ENCODE measurements around the gene NPSR1. TPM values are rescaled to one million over a fixed set of nuclear protein-coding genes. Genes with fewer than 3 reads are reported as not detected.

NPSR1 gene
- total and polyA plus RNA-seq, 2 experiments from 2014 or later = not detected

DNA sequence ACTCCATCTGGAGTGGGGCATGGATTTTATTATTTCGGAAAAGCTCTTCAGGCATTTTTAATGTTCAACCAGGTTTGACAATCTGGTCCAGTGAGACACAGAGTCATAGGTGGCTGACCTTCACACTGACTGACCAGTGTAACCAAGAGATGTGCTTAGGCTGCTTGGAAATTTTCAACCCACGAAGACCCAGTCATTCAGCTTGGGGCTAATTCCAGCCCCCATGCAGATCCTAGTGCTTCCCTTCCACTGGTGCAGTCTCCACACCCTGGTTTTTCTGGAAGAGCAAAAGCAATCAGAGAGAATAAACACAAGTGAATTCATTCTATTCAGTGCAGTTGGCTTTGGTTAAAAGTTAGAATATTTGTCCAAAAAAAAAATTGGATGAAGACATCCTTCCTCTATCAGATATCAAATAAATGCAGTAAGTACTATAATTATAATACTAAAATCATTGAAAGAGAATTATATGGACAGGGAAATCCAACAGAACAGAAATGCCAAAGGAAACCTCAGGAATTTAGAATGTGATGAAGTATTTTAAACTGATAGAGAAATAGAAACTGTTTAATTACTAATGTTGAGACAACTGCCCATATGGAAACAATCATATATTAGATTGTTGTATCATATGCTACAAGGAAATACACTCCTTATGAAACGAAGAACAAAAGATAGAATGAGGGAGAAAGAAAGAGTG lies 178.0 kb downstream of the NPSR1 start:
- Histone ChIP-seq H3K9me3 (ENCODE audit: low read depth) (no peaks in the 10 kb centered on the region), H3K36me3 (no peaks in the 10 kb centered on the region), H3K4me1 (ENCODE audit: low read depth) (no peaks in the 10 kb centered on the region), H3K27me3 (no peaks in the 10 kb centered on the region), H3K27ac (no peak overlapping the region), H3K4me3 (no peak overlapping the region)
- DNase-seq (ENCODE audit: low read depth in 1 of 2, low spot score in 1 of 2) = peak in 1 of 2 donors; percentile 21
- no peak for TF ChIP-seq CTCF (IDR thresholded peaks at IDR 0.05; ENCODE audit: low read depth, low read length)

DNA sequence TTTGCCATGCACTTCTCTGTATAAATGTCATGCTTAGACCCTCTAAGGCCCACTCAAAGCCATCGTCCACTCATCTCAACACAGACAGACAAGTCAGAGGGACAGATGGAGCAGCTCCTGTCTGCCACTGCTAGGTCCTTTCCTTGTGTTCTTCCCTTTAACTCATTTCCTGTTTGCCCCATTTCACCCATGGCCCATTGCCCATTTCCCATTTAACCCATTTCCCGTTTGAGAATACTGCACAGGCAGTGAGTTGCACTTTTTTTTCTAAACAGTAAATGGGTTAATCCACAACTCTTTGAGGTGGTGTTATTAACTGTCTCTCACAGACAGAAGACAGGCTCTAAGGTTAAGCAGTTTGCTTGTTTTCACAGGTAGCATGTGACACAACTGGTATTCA lies 179.3 kb downstream of the NPSR1 start:
- peak in 1 of 2 donors; percentile 27 for DNase-seq (ENCODE audit: low read depth in 1 of 2, low spot score in 1 of 2)
- H3K36me3 ChIP-seq = no peaks in the 10 kb centered on the region
- no peak for TF ChIP-seq CTCF (IDR thresholded peaks at IDR 0.05; ENCODE audit: low read depth, low read length)
- no peak overlapping the region for H3K27ac ChIP-seq
- H3K9me3 ChIP-seq (ENCODE audit: low read depth) = no peaks in the 10 kb centered on the region
- no peaks in the 10 kb centered on the region for H3K27me3 ChIP-seq
- H3K4me1 ChIP-seq (ENCODE audit: low read depth) = no peaks in the 10 kb centered on the region
- H3K4me3 ChIP-seq = no peak overlapping the region

DNA sequence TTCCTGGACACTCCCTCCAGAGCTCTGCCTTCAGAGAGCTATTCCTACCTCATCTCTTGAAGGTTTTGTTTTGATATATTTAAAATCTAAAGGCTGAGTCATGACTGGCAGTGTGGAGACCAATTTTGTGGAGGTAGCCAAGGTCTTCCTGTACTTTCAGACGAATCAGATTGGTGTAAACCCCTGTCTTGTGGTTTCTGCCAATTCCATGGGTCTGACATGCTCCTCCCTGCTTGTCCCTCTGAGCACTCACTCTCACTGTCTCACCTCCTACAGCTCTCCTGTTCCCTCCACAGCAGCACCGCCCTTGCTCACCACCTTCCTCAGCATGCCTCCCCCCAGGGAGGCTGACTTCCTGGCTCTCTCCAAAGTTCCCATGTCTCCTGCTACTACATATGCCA lies 179.8 kb downstream of the NPSR1 start:
- H3K27me3 ChIP-seq = no peaks in the 10 kb centered on the region
- TF ChIP-seq CTCF (IDR thresholded peaks at IDR 0.05; ENCODE audit: low read depth, low read length) = no peak
- no peaks in the 10 kb centered on the region for H3K4me1 ChIP-seq (ENCODE audit: low read depth)
- H3K9me3 ChIP-seq (ENCODE audit: low read depth) = no peaks in the 10 kb centered on the region
- DNase-seq (ENCODE audit: low read depth in 1 of 2, low spot score in 1 of 2) = no peak
- no peaks in the 10 kb centered on the region for H3K36me3 ChIP-seq
- H3K27ac ChIP-seq = no peak overlapping the region
- no peak overlapping the region for H3K4me3 ChIP-seq

- no peaks in the 10 kb centered on the region for H3K4me1 ChIP-seq (ENCODE audit: low read depth)
- H3K4me3 ChIP-seq = no peak overlapping the region
- H3K9me3 ChIP-seq (ENCODE audit: low read depth) = no peaks in the 10 kb centered on the region
- H3K27me3 ChIP-seq = no peaks in the 10 kb centered on the region
- no peaks in the 10 kb centered on the region for H3K36me3 ChIP-seq
- H3K27ac ChIP-seq = no peak overlapping the region
- TF ChIP-seq CTCF (IDR thresholded peaks at IDR 0.05; ENCODE audit: low read depth, low read length) = no peak
- DNase-seq (ENCODE audit: low read depth in 1 of 2, low spot score in 1 of 2) = no peak
Observed at GRCh38 chr7:34838329-34838728, 180.3 kb downstream of the NPSR1 start.

DNA sequence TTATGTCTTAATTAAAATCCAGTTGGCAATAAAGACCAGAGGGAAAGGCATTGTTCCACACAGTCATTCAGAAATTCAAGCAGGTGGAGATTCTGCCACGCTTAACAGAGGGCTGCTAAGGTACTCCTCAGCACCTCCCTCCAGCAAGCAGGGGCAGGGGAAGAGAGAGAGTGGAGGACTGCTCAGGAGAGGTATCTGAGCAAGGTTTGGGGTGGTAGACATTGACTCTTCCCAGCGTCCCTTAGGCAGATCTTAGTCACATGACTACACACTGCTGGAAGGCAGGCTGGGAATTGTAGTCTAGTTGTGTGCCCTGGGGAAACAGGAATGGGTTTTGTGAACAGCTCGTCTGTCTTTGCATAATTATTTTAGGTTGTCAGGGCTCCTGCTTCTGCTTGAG lies 181.6 kb downstream of the NPSR1 start:
- no peak for TF ChIP-seq CTCF (IDR thresholded peaks at IDR 0.05; ENCODE audit: low read depth, low read length)
- no peak for DNase-seq (ENCODE audit: low read depth in 1 of 2, low spot score in 1 of 2)
- no peaks in the 10 kb centered on the region for H3K27me3 ChIP-seq

More for the DNA sequence above, 181.6 kb downstream of the NPSR1 start:
- Histone ChIP-seq H3K4me1 (ENCODE audit: low read depth) (no peaks in the 10 kb centered on the region), H3K9me3 (ENCODE audit: low read depth) (no peaks in the 10 kb centered on the region), H3K4me3 (no peak overlapping the region), H3K36me3 (no peaks in the 10 kb centered on the region), H3K27ac (no peak overlapping the region)
